H9 (cell line): ENCODE results near the gene PIPOX. TPM values are rescaled to one million over a fixed set of nuclear protein-coding genes. Genes with fewer than 3 reads are reported as not detected.

ENCODE experiments used
- DNase-seq: peaks from one replicate; pipeline ENCODE4 v3.0.0-alpha.2; 2017
- H2AFZ ChIP-seq: one replicate; pipeline ENCODE4 v1.6.1; 2013; ENCODE audit warnings: mild to moderate bottlenecking, low read length, control low read depth, moderate library complexity
- H2AK5ac ChIP-seq: 2 replicates; pipeline ENCODE4 v1.6.1; 2013; ENCODE audit warnings: low read length, control low read depth, mixed read lengths; ENCODE audit not compliant: insufficient read length
- H2BK120ac ChIP-seq: one replicate; pipeline ENCODE4 v1.6.1; 2013; ENCODE audit warnings: low read depth, mild to moderate bottlenecking, low read length, control low read depth, inconsistent platforms; ENCODE audit not compliant: poor library complexity, severe bottlenecking
- H2BK12ac ChIP-seq: 2 replicates; pipeline ENCODE4 v1.6.1; 2013; ENCODE audit warnings: low read length, control low read depth, mixed read lengths, low read depth; ENCODE audit not compliant: insufficient read length
- H2BK15ac ChIP-seq: 2 replicates; pipeline ENCODE4 v1.6.1; 2013; ENCODE audit warnings: low read depth, low read length, control low read depth
- H2BK20ac ChIP-seq: one replicate; pipeline ENCODE4 v1.6.1; 2013; ENCODE audit warnings: low read depth, mild to moderate bottlenecking, low read length, control low read depth, inconsistent platforms; ENCODE audit not compliant: poor library complexity, severe bottlenecking
- H2BK5ac ChIP-seq: 2 replicates; pipeline ENCODE4 v1.6.1; 2013; ENCODE audit warnings: low read length, control low read depth, mixed read lengths; ENCODE audit not compliant: insufficient read length
- H3K14ac ChIP-seq: 2 replicates; pipeline ENCODE4 v1.6.1; 2013; ENCODE audit warnings: low read length, control low read depth; ENCODE audit not compliant: insufficient read depth
- H3K18ac ChIP-seq: 2 replicates; pipeline ENCODE4 v1.6.1; 2013; ENCODE audit warnings: low read depth, mild to moderate bottlenecking, mixed read lengths, low read length, control low read depth; ENCODE audit not compliant: insufficient read length
- H3K23ac ChIP-seq: 2 replicates; pipeline ENCODE4 v1.6.1; 2013; ENCODE audit warnings: low read length, control low read depth, mixed read lengths, low read depth; ENCODE audit not compliant: insufficient read length
- H3K23me2 ChIP-seq: 2 replicates; pipeline ENCODE4 v1.6.1; 2013; ENCODE audit warnings: low read depth, mild to moderate bottlenecking, mixed read lengths, low read length, control low read depth; ENCODE audit not compliant: insufficient read length, poor library complexity, severe bottlenecking
- H3K27ac ChIP-seq: 2 replicates; pipeline ENCODE4 v1.5.1; 2013; ENCODE audit warnings: low read length, control low read depth, mixed read lengths, low read depth; ENCODE audit not compliant: insufficient read length
- H3K27me3 ChIP-seq: 2 replicates; pipeline ENCODE4 v1.6.1; 2013; ENCODE audit warnings: low read length, control low read depth, inconsistent platforms; ENCODE audit not compliant: insufficient read depth
- H3K4ac ChIP-seq: 2 replicates; pipeline ENCODE4 v1.6.1; 2013; ENCODE audit warnings: low read depth, mild to moderate bottlenecking, control low read depth, inconsistent platforms, low read length, moderate library complexity
- H3K4me1 ChIP-seq: 2 replicates; pipeline ENCODE4 v1.6.1; 2013; ENCODE audit warnings: low read length, control low read depth, inconsistent platforms; ENCODE audit not compliant: insufficient read depth
- H3K4me2 ChIP-seq: 2 replicates; pipeline ENCODE4 v1.6.1; 2013; ENCODE audit warnings: low read length, control low read depth, mixed read lengths; ENCODE audit not compliant: insufficient read length, insufficient read depth
- H3K56ac ChIP-seq: 2 replicates; pipeline ENCODE4 v1.6.1; 2013; ENCODE audit warnings: low read depth, mild to moderate bottlenecking, mixed read lengths, low read length, control low read depth; ENCODE audit not compliant: insufficient read length
- H3K79me1 ChIP-seq: 2 replicates; pipeline ENCODE4 v1.6.1; 2013; ENCODE audit warnings: low read depth, mild to moderate bottlenecking, moderate library complexity, low read length, control low read depth, inconsistent platforms; ENCODE audit not compliant: insufficient read depth, poor library complexity, severe bottlenecking
- H3K79me2 ChIP-seq: 2 replicates; pipeline ENCODE4 v1.6.1; 2013; ENCODE audit warnings: low read length, control low read depth, inconsistent platforms; ENCODE audit not compliant: insufficient read depth
- H3K9ac ChIP-seq: 2 replicates; pipeline ENCODE4 v1.6.1; 2013; ENCODE audit warnings: low read length, control low read depth, mixed read lengths; ENCODE audit not compliant: insufficient read length; ENCODE audit errors: extremely low read depth
- H3K9me3 ChIP-seq: one replicate; pipeline ENCODE4 v1.6.1; 2013; ENCODE audit warnings: low read depth, low read length, inconsistent platforms; ENCODE audit not compliant: control insufficient read depth
- H3T11ph ChIP-seq: one replicate; pipeline ENCODE4 v1.6.1; 2013; ENCODE audit warnings: mild to moderate bottlenecking, low read length, control low read depth, inconsistent platforms
- H4K20me1 ChIP-seq: one replicate; pipeline ENCODE4 v1.6.1; 2013; ENCODE audit not compliant: control insufficient read depth, insufficient read length, insufficient read depth
- H4K5ac ChIP-seq: 2 replicates; pipeline ENCODE4 v1.6.1; 2013; ENCODE audit warnings: low read depth, mild to moderate bottlenecking, mixed read lengths, low read length, control low read depth; ENCODE audit not compliant: insufficient read length
- H4K8ac ChIP-seq: replicated peaks from 2 replicates; pipeline ENCODE4 v1.6.1; 2013; ENCODE audit warnings: low read length, control low read depth, mixed read lengths, low read depth; ENCODE audit not compliant: insufficient read length
- H4K91ac ChIP-seq: 2 replicates; pipeline ENCODE4 v1.6.1; 2013; ENCODE audit warnings: low read depth, mild to moderate bottlenecking, moderate library complexity, mixed read lengths, low read length, control low read depth; ENCODE audit not compliant: insufficient read length
- H3K27ac Mint-ChIP-seq, 3 experiments: 2 replicates in 2 of 3; 3 replicates in 1 of 3; pipeline ENCODE4 v1.8.0; 2020 to 2021; ENCODE audit warnings: mixed read lengths in 3 of 3, mild to moderate bottlenecking in 1 of 3, moderate library complexity in 1 of 3
- H3K27me3 Mint-ChIP-seq: 2 replicates; pipeline ENCODE4 v1.8.0; 2021; ENCODE audit warnings: low read depth, mild to moderate bottlenecking, moderate library complexity, mixed read lengths
- H3K36me3 Mint-ChIP-seq, 3 experiments: 2 replicates in 2 of 3; 3 replicates in 1 of 3; pipeline ENCODE4 v1.8.0; 2020 to 2021; ENCODE audit warnings: low read depth in 3 of 3, mixed read lengths in 3 of 3; ENCODE audit not compliant: insufficient read depth in 1 of 3
- H3K4me1 Mint-ChIP-seq, 2 experiments: 2 replicates each; pipeline ENCODE4 v1.8.0; 2020; ENCODE audit warnings: mixed read lengths in 2 of 2
- H3K4me3 Mint-ChIP-seq, 2 experiments: 2 replicates in 1 of 2; 3 replicates in 1 of 2; pipeline ENCODE4 v1.8.0; 2020 to 2021; ENCODE audit warnings: mild to moderate bottlenecking in 2 of 2, mixed read lengths in 2 of 2, moderate library complexity in 1 of 2
- H3K9me3 Mint-ChIP-seq, 2 experiments: 2 replicates in 1 of 2; 3 replicates in 1 of 2; pipeline ENCODE4 v1.8.0; 2020; ENCODE audit warnings: mild to moderate bottlenecking in 2 of 2, mixed read lengths in 2 of 2, moderate library complexity in 1 of 2
- CTCF ChIP-seq: fragments of 200-600 bp; sonication (generic); conservative IDR thresholded peaks from 3 replicates; pipeline ENCODE4 v1.8.0; 2021; ENCODE audit warnings: antibody characterized with exemption, mild to moderate bottlenecking
- WGBS: extraction: QIAGEN DNeasy Blood & Tissue Kit; methylation state at CpG from one replicate; pipeline ENCODE4 v1.1.7; 2013; ENCODE audit warnings: missing lambda C conversion rate, low lambda C conversion rate, mixed read lengths; ENCODE audit not compliant: insufficient read length; ENCODE audit errors: extremely low coverage; 5-methylcytosine and 5-hydroxymethylcytosine counted together
- total RNA-seq: library from RNA; stranded (reverse); gene quantifications from 2 replicates; pipeline ENCODE4 v1.2.1, GENCODE V29; 2021

The PIPOX gene
- total RNA-seq, 1 experiment from 2014 or later = 30.1 TPM

GRCh38 chr17:29100296-29100695, 57.4 kb downstream of the PIPOX start:
- peaks cover 16 to 39% (median 23%) of the 10 kb centered on the region in 3 experiments; a peak in 6 of 7 replicates for H3K36me3 Mint-ChIP-seq
- no peak overlapping the region for H3K27ac Mint-ChIP-seq
- Histone ChIP-seq H3K23me2 (no peaks in the 10 kb centered on the region), H3K4me2 (no peak overlapping the region), H3T11ph (no peak overlapping the region), H3K56ac (no peak overlapping the region), H2BK120ac (no peak overlapping the region), H4K20me1 (no peaks in the 10 kb centered on the region), H2BK15ac (no peak overlapping the region), H3K79me2 (no peaks in the 10 kb centered on the region), H3K27ac (no peak overlapping the region), H3K14ac (no peak overlapping the region), H2BK20ac (no peak overlapping the region), H2BK12ac (no peak overlapping the region), H3K27me3 (no peaks in the 10 kb centered on the region), H3K4me1 (no peaks in the 10 kb centered on the region), H3K4ac (no peak overlapping the region), H4K5ac (no peak overlapping the region), H3K23ac (no peak overlapping the region), H2BK5ac (no peak overlapping the region), H3K79me1 (no peaks in the 10 kb centered on the region), H2AK5ac (no peak overlapping the region), H3K9ac (no peak overlapping the region), H2AFZ (no peak overlapping the region), H3K18ac (no peak overlapping the region), H4K8ac (no peak overlapping the region), H4K91ac (no peak overlapping the region), H3K9me3 (no peaks in the 10 kb centered on the region)
- no peaks in the 10 kb centered on the region for H3K27me3 Mint-ChIP-seq
- TF ChIP-seq CTCF = no peak
- no peak overlapping the region for H3K4me3 Mint-ChIP-seq
- H3K4me1 Mint-ChIP-seq = peaks cover 13 to 17% of the 10 kb centered on the region in 2 experiments
- no peaks in the 10 kb centered on the region for H3K9me3 Mint-ChIP-seq
- DNase-seq = no peak
- whole genome bisulfite sequencing = no CpG with 5 or more reads among the region's 8 CpGs
